Right atrium auricular region (tissue), 2 donors: ENCODE data around the gene ATP6V1G2. TPM values are rescaled to one million over a fixed set of nuclear protein-coding genes. Genes with fewer than 3 reads are reported as not detected.

Experiments used
- DNase-seq: peaks from one replicate; pipeline ENCODE4 v3.0.0-alpha.2; 2019; ENCODE audit warnings: low spot score
- H3K27ac ChIP-seq, 2 donors: fragments of 200-600 bp; sonication (generic); 1 replicate in 1 of 2; 2 replicates in 1 of 2; pipeline ENCODE4 v1.5.1; 2016 to 2019
- H3K27me3 ChIP-seq, 2 donors: fragments of 200-600 bp; sonication (generic); one replicate each; pipeline versions ENCODE4 v1.5.1 to v1.6.0; 2017 to 2019
- H3K36me3 ChIP-seq: fragments of 200-600 bp; sonication (generic); one replicate; pipeline ENCODE4 v1.5.1; 2016
- H3K4me1 ChIP-seq, 2 donors: fragments of 200-600 bp; sonication (generic); one replicate each; pipeline versions ENCODE4 v1.5.1 to v1.6.0; 2017 to 2019
- H3K4me3 ChIP-seq, 2 donors: fragments of 200-600 bp; sonication (generic); 1 replicate in 1 of 2; 2 replicates in 1 of 2; pipeline ENCODE4 v1.5.1; 2017 to 2019; ENCODE audit warnings: mild to moderate bottlenecking in 1 of 2, moderate library complexity in 1 of 2
- H3K9me3 ChIP-seq, 2 donors: fragments of 200-600 bp; sonication (generic); one replicate each; pipeline ENCODE4 v1.5.1; 2019
- CTCF ChIP-seq, 2 donors: fragments of 200-600 bp; sonication (generic); IDR thresholded peaks; one replicate each; pipeline ENCODE4 v1.5.1; 2019; ENCODE audit warnings: antibody characterized with exemption in 2 of 2
- total RNA-seq, 2 donors: library from RNA; depleted of rRNA; stranded (reverse); fragments of >200 nt; gene quantifications; one replicate each; pipeline ENCODE4 v1.1.0, GENCODE V29; 2016

The ATP6V1G2 gene
- total RNA-seq, 2 donors from 2014 or later, result 1.2 to 6.0 TPM

GRCh38 chr6:31580807-31581433, 34.5 kb upstream of the ATP6V1G2 start:
- Histone ChIP-seq H3K36me3 (no peaks in the 10 kb centered on the region), H3K27me3 (no peaks in the 10 kb centered on the region), H3K9me3 (no peaks in the 10 kb centered on the region), H3K4me3 (peak overlapping the region; percentile 61 to 80), H3K4me1 (peaks cover 0 to 18% of the 10 kb centered on the region in 2 donors), H3K27ac (peak overlapping the region; percentile 79 to 84)
- peak; percentile 89 to 99 for TF ChIP-seq CTCF (IDR thresholded peaks at IDR 0.05)
- DNase-seq, result peak; percentile 86

- Histone ChIP-seq H3K36me3 (no peaks in the 10 kb centered on the region), H3K27me3 (no peaks in the 10 kb centered on the region), H3K9me3 (no peaks in the 10 kb centered on the region), H3K27ac (peak overlapping the region; percentile 79 to 84), H3K4me3 (peak overlapping the region; percentile 61 to 80), H3K4me1 (peaks cover 0 to 18% of the 10 kb centered on the region in 2 donors)
- no peak for TF ChIP-seq CTCF (IDR thresholded peaks at IDR 0.05)
- DNase-seq, result no peak
These were observed 34.0 kb upstream of the ATP6V1G2 start for GRCh38 chr6:31580438-31580740.

- H3K9me3 ChIP-seq, result no peaks in the 10 kb centered on the region
- H3K4me3 ChIP-seq, result no peak overlapping the region
- H3K36me3 ChIP-seq, result no peaks in the 10 kb centered on the region
- DNase-seq, result no peak
- no peak overlapping the region for H3K27ac ChIP-seq
- TF ChIP-seq CTCF (IDR thresholded peaks at IDR 0.05), result no peak
- H3K27me3 ChIP-seq, result no peaks in the 10 kb centered on the region
- peaks cover 0 to 18% of the 10 kb centered on the region in 2 donors for H3K4me1 ChIP-seq
These were observed 33.4 kb upstream of the ATP6V1G2 start for GRCh38 chr6:31579546-31580437.

- no peaks in the 10 kb centered on the region for H3K36me3 ChIP-seq
- H3K27me3 ChIP-seq, result no peaks in the 10 kb centered on the region
- H3K9me3 ChIP-seq, result no peaks in the 10 kb centered on the region
- no peak overlapping the region for H3K4me3 ChIP-seq
- no peak for DNase-seq
- no peak for TF ChIP-seq CTCF (IDR thresholded peaks at IDR 0.05)
- H3K27ac ChIP-seq, result no peak overlapping the region
- H3K4me1 ChIP-seq, result peaks cover 0 to 18% of the 10 kb centered on the region in 2 donors
These were observed 32.7 kb upstream of the ATP6V1G2 start for GRCh38 chr6:31579119-31579505.

- no peak overlapping the region for H3K4me3 ChIP-seq
- no peaks in the 10 kb centered on the region for H3K36me3 ChIP-seq
- H3K27ac ChIP-seq, result no peak overlapping the region
- H3K4me1 ChIP-seq, result peaks cover 0 to 18% of the 10 kb centered on the region in 2 donors
- TF ChIP-seq CTCF (IDR thresholded peaks at IDR 0.05), result no peak
- H3K9me3 ChIP-seq, result no peaks in the 10 kb centered on the region
- DNase-seq, result no peak
- H3K27me3 ChIP-seq, result no peaks in the 10 kb centered on the region
These were observed 32.0 kb upstream of the ATP6V1G2 start for GRCh38 chr6:31578184-31579118.
